GM12878 (cell line): ENCODE results near the gene MAML3. TPM values are rescaled to one million over a fixed set of nuclear protein-coding genes. Genes with fewer than 3 reads are reported as not detected.

Source experiments
- ATAC-seq: fragments of 200-7000 bp; cut with Tn5 transposase; 3 replicates; pipeline ENCODE4 v1.9.1; 2020; ENCODE audit warnings: mild to moderate bottlenecking, moderate library complexity
- BruUV-seq: library from RNA; stranded (reverse); fragments of 400-500 nt; replicated peaks from 2 replicates; lab custom pipeline; 2021; lab: Mats Ljungman, UMichigan
- CTCF ChIA-PET: fragments of 300-600 bp; sonication (Branson Sonifier 250); formaldehyde crosslinking; extraction: SDS; loops from one replicate; lab custom pipeline; 2021; ENCODE audit warnings: inconsistent platforms; lab: Yijun Ruan, JAX
- POLR2A ChIA-PET: fragments of 350-600 bp; formaldehyde crosslinking; extraction: SDS; loops from one replicate; lab custom pipeline; 2021; ENCODE audit warnings: inconsistent platforms; lab: Charles Lee
- RAD21 ChIA-PET: fragments of 300-600 bp; sonication (Branson Sonifier 250); formaldehyde crosslinking; loops from one replicate; lab custom pipeline; 2023; ENCODE audit warnings: antibody characterized with exemption; ENCODE audit not compliant: unreplicated experiment; lab: Charles Lee
- SMC1A ChIA-PET: fragments of 300-600 bp; sonication (Branson Sonifier 250); formaldehyde crosslinking; loops from one replicate; lab custom pipeline; 2023; ENCODE audit not compliant: unreplicated experiment, uncharacterized antibody; lab: Charles Lee
- DNase-seq: peaks from one replicate; pipeline ENCODE4 v3.0.0-alpha.2; 2011; ENCODE audit warnings: low read depth, low spot score
- FAIRE-seq: peaks from 3 replicates; lab custom pipeline; 2011; peaks lifted over from hg19 to GRCh38; lab: Jason Lieb, UNC
- H2AFZ ChIP-seq: 2 replicates; pipeline ENCODE4 v1.6.0; 2011; ENCODE audit warnings: low read depth, low read length, control low read depth; ENCODE audit not compliant: control insufficient read depth
- H3K27ac ChIP-seq: 2 replicates; pipeline ENCODE4 v1.5.1; 2011; ENCODE audit warnings: control low read depth; ENCODE audit not compliant: control insufficient read depth, insufficient read depth
- H3K27me3 ChIP-seq, 2 experiments: replicated peaks in 1 of 2; 2 replicates each; pipeline versions ENCODE4 v1.6.0 to v1.6.1; 2011; ENCODE audit warnings: low read length in 1 of 2; ENCODE audit not compliant: control insufficient read depth in 2 of 2, insufficient read depth in 2 of 2
- H3K36me3 ChIP-seq, 2 experiments: 2 replicates each; pipeline ENCODE4 v1.5.1; 2011; ENCODE audit warnings: low read length in 1 of 2; ENCODE audit not compliant: control insufficient read depth in 2 of 2, insufficient read depth in 2 of 2
- H3K4me1 ChIP-seq: 2 replicates; pipeline ENCODE4 v1.6.1; 2011; ENCODE audit warnings: mild to moderate bottlenecking, low read length, moderate library complexity, mixed read lengths; ENCODE audit not compliant: control insufficient read depth, insufficient read depth
- H3K4me2 ChIP-seq: 2 replicates; pipeline ENCODE4 v1.6.0; 2011; ENCODE audit warnings: control low read depth; ENCODE audit not compliant: control insufficient read depth, insufficient read depth
- H3K4me3 ChIP-seq: fragments of 200-600 bp; sonication (generic); 2 replicates; pipeline ENCODE4 v1.5.1; 2016
- H3K79me2 ChIP-seq: 2 replicates; pipeline ENCODE4 v1.6.0; 2011; ENCODE audit warnings: low read length; ENCODE audit not compliant: control insufficient read depth, insufficient read depth
- H3K9ac ChIP-seq: 2 replicates; pipeline ENCODE4 v1.8.0; 2011; ENCODE audit warnings: low read length, control low read depth, mixed read lengths; ENCODE audit not compliant: control insufficient read depth, insufficient read depth
- H3K9me3 ChIP-seq: replicated peaks from 3 replicates; pipeline ENCODE4 v1.5.1; 2011; ENCODE audit warnings: mild to moderate bottlenecking, low read length; ENCODE audit not compliant: control insufficient read depth, insufficient read depth
- H4K20me1 ChIP-seq: 2 replicates; pipeline ENCODE4 v1.6.0; 2011; ENCODE audit not compliant: control insufficient read depth, insufficient read depth
- CHD1 ChIP-seq: IDR thresholded peaks from 2 replicates; pipeline ENCODE4 v1.6.1; 2012; ENCODE audit warnings: low read depth, low read length, improper control_type of control experiment
- KAT2A ChIP-seq: conservative IDR thresholded peaks from 2 replicates; pipeline ENCODE4 v1.6.1; 2011; ENCODE audit warnings: low read depth, low read length; ENCODE audit not compliant: control insufficient read depth
- LARP7 ChIP-seq: fragments of 450-650 bp; IDR thresholded peaks from 2 replicates; pipeline ENCODE4 v1.6.1; 2017; ENCODE audit warnings: mild to moderate bottlenecking
- SMC3 ChIP-seq: IDR thresholded peaks from 2 replicates; pipeline ENCODE4 v1.6.1; 2011; ENCODE audit warnings: low read length, improper control_type of control experiment, borderline replicate concordance
- TAF1 ChIP-seq: IDR thresholded peaks from 2 replicates; pipeline ENCODE4 v1.6.1; 2011; ENCODE audit warnings: mild to moderate bottlenecking, low read depth, low read length, borderline replicate concordance
- ZNF274 ChIP-seq: IDR thresholded peaks from one replicate; pipeline ENCODE4 v1.8.0; 2011; ENCODE audit not compliant: insufficient read length, insufficient read depth
- WGBS: methylation state at CpG from one replicate; pipeline ENCODE4 v1.1.6; 2016; ENCODE audit warnings: low lambda C conversion rate; ENCODE audit not compliant: insufficient replicate concordance, insufficient coverage; ENCODE audit errors: missing lambda C conversion rate; 5-methylcytosine and 5-hydroxymethylcytosine counted together
- in situ Hi-C: fragments of 300-500 bp; cut with MboI; formaldehyde crosslinking; loops from 9 replicates; pipeline ENCODE4 v1.14.3; 2018; ENCODE audit warnings: mixed read lengths
- intact Hi-C: fragments of 100-400 bp; cut with micrococcal nuclease; formaldehyde crosslinking; loops from one replicate; pipeline ENCODE4 v1.14.2; 2022; ENCODE audit not compliant: unreplicated experiment
- polyA plus RNA-seq, 11 experiments: library from polyadenylated mRNA; depleted of rRNA in 4 of 11; unstranded in 6 of 11; stranded (reverse) in 5 of 11; fragments of >200 nt; fragmentation: Nextera tagmentation in 4 of 11; fragmentation: Illumina TruSeq in 1 of 11; extraction: Ambion mirVana in 4 of 11; extraction: Trizol in 1 of 11; gene quantifications; 1 replicate in 1 of 11; 2 replicates in 10 of 11; pipeline versions ENCODE4 v1.2.1 to v1.2.3, GENCODE V29; 2011 to 2016; ENCODE audit warnings: inconsistent platforms in 2 of 11, missing spikeins in 2 of 11, low read depth in 1 of 11
- total RNA-seq, 4 experiments: library from RNA; depleted of rRNA in 3 of 4; stranded (reverse); fragments of >200 nt in 3 of 4; fragmentation: Illumina TruSeq in 1 of 4; extraction: Trizol in 1 of 4; gene quantifications; 2 replicates each; pipeline versions ENCODE4 v1.2.1 to v1.2.3, GENCODE V29; 2013 to 2021
- TF ChIP-seq, protein P1 (sequence below), 3 experiments: IDR thresholded peaks in 2 of 3; conservative IDR thresholded peaks in 1 of 3; 2 replicates each; pipeline ENCODE4 v1.5.1; 2011; ENCODE audit warnings: low read depth in 3 of 3, low read length in 3 of 3, mild to moderate bottlenecking in 3 of 3, control low read depth in 2 of 3, moderate library complexity in 2 of 3, inconsistent platforms in 1 of 3, mixed read lengths in 1 of 3; ENCODE audit not compliant: control insufficient read depth in 2 of 3, insufficient read depth in 1 of 3; ENCODE audit errors: extremely low read depth in 1 of 3
- TF ChIP-seq, protein P2 (sequence below): fragments of 450-650 bp; IDR thresholded peaks from 2 replicates; pipeline ENCODE4 v1.6.1; 2016; ENCODE audit warnings: mild to moderate bottlenecking, moderate library complexity, borderline replicate concordance
- TF ChIP-seq, protein P3 (sequence below): IDR thresholded peaks from 2 replicates; pipeline ENCODE4 v1.6.1; 2012; ENCODE audit warnings: improper control_type of control experiment, low read depth, low read length; ENCODE audit not compliant: insufficient replicate concordance

Gene MAML3
- total and polyA plus RNA-seq, 10 of the 15 experiments (the other 5 are each of a cell fraction or from before 2014, with no cell fraction given) = under 0.01 to 0.53 (median 0.06) TPM; not detected in 2

DNA sequence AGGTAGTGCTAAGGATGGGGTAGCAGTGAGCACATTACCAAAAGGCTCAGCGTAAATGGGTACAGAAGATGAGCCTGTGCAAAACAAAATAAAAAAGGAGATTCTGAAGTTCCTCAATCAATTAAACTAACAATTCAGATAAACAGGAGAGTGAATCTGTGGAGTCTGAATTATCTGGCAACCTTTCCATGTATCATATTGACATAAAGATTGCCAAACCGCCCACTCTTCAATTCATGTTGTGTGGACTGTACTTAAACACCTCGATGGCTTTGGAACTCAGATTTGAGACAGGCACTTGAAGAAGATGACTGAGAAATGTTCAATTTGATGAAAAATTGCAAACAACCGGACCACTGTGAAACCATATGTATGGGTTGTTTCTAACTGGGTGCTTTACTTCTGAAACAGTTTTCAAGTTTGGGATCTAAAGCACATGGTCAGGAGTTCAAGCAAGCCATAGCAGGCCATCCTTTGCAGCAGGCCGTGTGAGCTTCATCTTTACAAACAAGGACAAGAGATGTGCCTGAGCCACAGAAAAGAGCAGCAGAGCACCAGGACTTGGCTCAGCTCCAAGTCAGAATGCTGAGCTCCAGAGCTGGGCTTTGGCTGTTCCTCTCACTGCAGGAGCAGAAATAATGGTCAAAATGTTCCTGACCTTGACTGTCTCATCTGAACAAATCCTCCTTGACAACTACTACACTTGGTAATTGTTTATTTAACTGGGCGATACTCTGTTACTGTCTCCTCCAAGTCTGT, 380.2 kb downstream of the MAML3 start:
- no peak overlapping the region for H3K27ac ChIP-seq
- 32% methylated on average over 6 of the region's 6 CpGs for WGBS
- no peak overlapping the region for H3K4me2 ChIP-seq
- ChIA-PET CTCF (no interaction called here), RAD21 (no interaction called here), POLR2A (no interaction called here), SMC1A (no interaction called here)
- no peak overlapping the region for H3K9ac ChIP-seq
- intact Hi-C loops = no loop called here
- DNase-seq (no peak), ATAC-seq (no peak), FAIRE-seq (no peak)
- H3K9me3 ChIP-seq = no peaks in the 10 kb centered on the region
- no peaks in the 10 kb centered on the region for H4K20me1 ChIP-seq
- no peaks in the 10 kb centered on the region for H3K4me1 ChIP-seq
- no peak overlapping the region for H2AFZ ChIP-seq
- H3K36me3 ChIP-seq = no peaks in the 10 kb centered on the region
- no peak overlapping the region for H3K4me3 ChIP-seq
- in situ Hi-C loops = no loop called here
- no TSS peak for BruUV-seq
- no peaks in the 10 kb centered on the region for H3K79me2 ChIP-seq
- peaks cover 0 to 3% of the 10 kb centered on the region in 2 experiments; a peak in 1 of 4 replicates for H3K27me3 ChIP-seq
- TF ChIP-seq, protein P1, sequence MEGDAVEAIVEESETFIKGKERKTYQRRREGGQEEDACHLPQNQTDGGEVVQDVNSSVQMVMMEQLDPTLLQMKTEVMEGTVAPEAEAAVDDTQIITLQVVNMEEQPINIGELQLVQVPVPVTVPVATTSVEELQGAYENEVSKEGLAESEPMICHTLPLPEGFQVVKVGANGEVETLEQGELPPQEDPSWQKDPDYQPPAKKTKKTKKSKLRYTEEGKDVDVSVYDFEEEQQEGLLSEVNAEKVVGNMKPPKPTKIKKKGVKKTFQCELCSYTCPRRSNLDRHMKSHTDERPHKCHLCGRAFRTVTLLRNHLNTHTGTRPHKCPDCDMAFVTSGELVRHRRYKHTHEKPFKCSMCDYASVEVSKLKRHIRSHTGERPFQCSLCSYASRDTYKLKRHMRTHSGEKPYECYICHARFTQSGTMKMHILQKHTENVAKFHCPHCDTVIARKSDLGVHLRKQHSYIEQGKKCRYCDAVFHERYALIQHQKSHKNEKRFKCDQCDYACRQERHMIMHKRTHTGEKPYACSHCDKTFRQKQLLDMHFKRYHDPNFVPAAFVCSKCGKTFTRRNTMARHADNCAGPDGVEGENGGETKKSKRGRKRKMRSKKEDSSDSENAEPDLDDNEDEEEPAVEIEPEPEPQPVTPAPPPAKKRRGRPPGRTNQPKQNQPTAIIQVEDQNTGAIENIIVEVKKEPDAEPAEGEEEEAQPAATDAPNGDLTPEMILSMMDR (IDR thresholded peaks at IDR 0.05 in 2 of 3, conservative IDR thresholded peaks at IDR 0.05 in 1 of 3; ENCODE audit: control insufficient read depth in 2 of 3, extremely low read depth in 1 of 3, insufficient read depth in 1 of 3, low read depth in 3 of 3, low read length in 3 of 3) = no peak
- TF ChIP-seq SMC3 = no peak
- no peak for TF ChIP-seq KAT2A
- TF ChIP-seq CHD1 = no peak
- TF ChIP-seq, protein P2, sequence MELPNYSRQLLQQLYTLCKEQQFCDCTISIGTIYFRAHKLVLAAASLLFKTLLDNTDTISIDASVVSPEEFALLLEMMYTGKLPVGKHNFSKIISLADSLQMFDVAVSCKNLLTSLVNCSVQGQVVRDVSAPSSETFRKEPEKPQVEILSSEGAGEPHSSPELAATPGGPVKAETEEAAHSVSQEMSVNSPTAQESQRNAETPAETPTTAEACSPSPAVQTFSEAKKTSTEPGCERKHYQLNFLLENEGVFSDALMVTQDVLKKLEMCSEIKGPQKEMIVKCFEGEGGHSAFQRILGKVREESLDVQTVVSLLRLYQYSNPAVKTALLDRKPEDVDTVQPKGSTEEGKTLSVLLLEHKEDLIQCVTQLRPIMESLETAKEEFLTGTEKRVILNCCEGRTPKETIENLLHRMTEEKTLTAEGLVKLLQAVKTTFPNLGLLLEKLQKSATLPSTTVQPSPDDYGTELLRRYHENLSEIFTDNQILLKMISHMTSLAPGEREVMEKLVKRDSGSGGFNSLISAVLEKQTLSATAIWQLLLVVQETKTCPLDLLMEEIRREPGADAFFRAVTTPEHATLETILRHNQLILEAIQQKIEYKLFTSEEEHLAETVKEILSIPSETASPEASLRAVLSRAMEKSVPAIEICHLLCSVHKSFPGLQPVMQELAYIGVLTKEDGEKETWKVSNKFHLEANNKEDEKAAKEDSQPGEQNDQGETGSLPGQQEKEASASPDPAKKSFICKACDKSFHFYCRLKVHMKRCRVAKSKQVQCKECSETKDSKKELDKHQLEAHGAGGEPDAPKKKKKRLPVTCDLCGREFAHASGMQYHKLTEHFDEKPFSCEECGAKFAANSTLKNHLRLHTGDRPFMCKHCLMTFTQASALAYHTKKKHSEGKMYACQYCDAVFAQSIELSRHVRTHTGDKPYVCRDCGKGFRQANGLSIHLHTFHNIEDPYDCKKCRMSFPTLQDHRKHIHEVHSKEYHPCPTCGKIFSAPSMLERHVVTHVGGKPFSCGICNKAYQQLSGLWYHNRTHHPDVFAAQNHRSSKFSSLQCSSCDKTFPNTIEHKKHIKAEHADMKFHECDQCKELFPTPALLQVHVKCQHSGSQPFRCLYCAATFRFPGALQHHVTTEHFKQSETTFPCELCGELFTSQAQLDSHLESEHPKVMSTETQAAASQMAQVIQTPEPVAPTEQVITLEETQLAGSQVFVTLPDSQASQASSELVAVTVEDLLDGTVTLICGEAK = no peak
- TF ChIP-seq TAF1 = no peak
- TF ChIP-seq, protein P3, sequence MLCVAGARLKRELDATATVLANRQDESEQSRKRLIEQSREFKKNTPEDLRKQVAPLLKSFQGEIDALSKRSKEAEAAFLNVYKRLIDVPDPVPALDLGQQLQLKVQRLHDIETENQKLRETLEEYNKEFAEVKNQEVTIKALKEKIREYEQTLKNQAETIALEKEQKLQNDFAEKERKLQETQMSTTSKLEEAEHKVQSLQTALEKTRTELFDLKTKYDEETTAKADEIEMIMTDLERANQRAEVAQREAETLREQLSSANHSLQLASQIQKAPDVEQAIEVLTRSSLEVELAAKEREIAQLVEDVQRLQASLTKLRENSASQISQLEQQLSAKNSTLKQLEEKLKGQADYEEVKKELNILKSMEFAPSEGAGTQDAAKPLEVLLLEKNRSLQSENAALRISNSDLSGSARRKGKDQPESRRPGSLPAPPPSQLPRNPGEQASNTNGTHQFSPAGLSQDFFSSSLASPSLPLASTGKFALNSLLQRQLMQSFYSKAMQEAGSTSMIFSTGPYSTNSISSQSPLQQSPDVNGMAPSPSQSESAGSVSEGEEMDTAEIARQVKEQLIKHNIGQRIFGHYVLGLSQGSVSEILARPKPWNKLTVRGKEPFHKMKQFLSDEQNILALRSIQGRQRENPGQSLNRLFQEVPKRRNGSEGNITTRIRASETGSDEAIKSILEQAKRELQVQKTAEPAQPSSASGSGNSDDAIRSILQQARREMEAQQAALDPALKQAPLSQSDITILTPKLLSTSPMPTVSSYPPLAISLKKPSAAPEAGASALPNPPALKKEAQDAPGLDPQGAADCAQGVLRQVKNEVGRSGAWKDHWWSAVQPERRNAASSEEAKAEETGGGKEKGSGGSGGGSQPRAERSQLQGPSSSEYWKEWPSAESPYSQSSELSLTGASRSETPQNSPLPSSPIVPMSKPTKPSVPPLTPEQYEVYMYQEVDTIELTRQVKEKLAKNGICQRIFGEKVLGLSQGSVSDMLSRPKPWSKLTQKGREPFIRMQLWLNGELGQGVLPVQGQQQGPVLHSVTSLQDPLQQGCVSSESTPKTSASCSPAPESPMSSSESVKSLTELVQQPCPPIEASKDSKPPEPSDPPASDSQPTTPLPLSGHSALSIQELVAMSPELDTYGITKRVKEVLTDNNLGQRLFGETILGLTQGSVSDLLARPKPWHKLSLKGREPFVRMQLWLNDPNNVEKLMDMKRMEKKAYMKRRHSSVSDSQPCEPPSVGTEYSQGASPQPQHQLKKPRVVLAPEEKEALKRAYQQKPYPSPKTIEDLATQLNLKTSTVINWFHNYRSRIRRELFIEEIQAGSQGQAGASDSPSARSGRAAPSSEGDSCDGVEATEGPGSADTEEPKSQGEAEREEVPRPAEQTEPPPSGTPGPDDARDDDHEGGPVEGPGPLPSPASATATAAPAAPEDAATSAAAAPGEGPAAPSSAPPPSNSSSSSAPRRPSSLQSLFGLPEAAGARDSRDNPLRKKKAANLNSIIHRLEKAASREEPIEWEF = no peak
- TF ChIP-seq LARP7 = no peak
- no peak for TF ChIP-seq ZNF274
